ENCODE measurements around the gene BCL2L15.

Gene BCL2L15

GRCh38 chr1:113904674-113905434, 17.5 kb upstream of the BCL2L15 start, which contains the start of the genes AP4B1 and DCLRE1B:
Gene AP4B1 (minus strand): TSS chr1:113904799. CDS start chr1:113904717, 82 bp downstream.
Gene DCLRE1B (plus strand): TSS chr1:113905326. CDS start chr1:113905587, 261 bp downstream.
- peak; percentile 99 for DNase-seq

- DNase-seq = peak; percentile 46
Measured at GRCh38 chr1:113904293-113904673, 16.9 kb upstream of the BCL2L15 start.

DNA sequence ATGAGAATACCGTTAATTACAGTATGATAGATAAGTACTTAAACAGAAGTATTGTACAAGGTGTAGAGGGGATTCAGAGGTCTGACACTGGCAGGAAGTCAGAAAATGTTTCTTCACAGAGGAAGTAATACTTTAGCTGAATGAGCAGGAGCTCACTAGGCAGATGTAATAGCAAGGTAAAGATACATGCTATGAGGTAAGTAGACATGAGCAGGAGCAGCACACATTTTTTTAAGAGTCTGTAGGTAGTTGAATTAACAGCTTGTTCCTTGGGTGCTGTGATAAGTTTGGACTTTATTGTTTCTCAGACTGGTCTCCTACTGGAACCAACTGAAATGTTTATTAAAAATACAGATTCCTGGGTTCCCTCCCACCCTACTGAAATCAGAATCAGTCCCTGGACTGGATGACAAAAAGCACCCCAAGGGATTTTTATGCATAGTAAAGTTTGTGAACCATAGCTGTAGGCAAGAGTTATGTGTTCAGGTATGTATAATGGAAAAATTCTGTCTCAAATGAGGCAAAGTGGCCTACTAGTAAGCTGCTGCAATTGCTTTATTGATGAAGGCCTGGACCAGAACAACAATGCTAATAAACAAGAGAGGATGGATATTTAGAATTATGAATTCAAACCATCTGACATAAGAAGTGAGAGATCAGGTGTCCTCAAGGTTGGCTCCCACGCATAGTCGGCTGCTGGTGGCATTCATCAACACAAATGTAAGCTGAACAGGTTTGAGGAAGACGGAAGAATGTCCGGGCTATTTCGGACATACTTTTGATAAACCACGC, 16.3 kb upstream of the BCL2L15 start:
- no peak for DNase-seq

DNA sequence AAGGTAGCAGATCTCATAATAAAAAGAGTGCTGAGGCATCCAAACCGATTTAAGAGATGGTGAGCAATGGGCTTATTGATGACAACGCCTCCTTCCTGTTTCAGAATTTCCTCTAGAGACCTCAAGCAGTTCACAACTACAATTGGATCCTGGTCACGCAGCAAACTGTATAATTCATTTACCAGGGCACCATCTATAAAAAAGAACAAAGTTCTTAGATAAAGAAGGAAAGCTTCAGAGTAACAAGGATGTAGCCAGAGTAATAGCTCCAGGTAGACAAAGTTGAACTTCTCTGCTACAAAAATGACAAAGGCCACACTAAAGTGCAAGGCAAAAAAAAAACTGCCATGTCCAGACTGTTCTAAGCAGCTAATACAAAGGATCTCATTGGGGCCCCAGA, 13.8 kb upstream of the BCL2L15 start:
- DNase-seq = no peak

- DNase-seq = no peak
Measured at GRCh38 chr1:113899111-113899510, 11.7 kb upstream of the BCL2L15 start.

GRCh38 chr1:113898241-113898814, 10.9 kb upstream of the BCL2L15 start:
- DNase-seq = no peak

DNA sequence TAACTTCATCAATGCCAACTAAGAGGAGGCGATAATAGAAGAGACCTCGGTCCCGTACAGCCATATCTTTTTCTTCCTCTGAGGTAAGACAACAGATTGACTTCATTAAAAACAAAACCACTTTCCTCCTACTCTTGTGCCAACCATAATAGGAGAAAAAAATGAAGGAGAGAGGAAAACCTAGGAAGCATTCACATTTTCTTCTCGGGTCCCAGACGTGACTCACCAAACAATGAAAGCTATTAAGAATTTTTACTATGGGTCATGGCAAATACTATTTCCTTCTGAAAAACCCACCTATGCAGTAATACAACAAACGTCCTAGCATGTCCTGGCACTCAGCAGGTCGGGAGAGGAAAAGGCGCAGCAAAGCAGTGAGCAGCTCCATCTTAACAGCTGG, 8.6 kb upstream of the BCL2L15 start:
- no peak for DNase-seq

DNA sequence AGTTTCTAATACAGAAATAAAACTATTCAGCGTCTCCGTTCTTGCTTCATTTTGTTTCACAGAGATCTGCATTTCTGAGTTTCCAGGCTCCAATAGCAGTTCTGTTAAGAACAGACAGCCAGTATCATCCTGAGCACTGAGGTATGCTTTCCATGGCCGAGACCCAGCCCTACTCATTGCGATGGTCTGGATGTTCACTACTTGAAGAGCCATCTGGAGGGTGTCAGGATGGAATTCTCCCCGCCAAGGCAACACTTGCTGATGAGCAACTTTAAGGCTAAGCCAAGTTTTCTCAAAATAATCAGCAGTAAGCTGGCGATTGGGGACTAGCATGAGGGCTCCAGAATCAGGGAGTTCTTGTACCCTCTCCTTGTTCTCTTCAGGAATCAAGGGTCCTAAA, 7.7 kb upstream of the BCL2L15 start:
- no peak for DNase-seq

- DNase-seq = no peak
Measured at GRCh38 chr1:113893267-113893666, 5.9 kb upstream of the BCL2L15 start.

DNA sequence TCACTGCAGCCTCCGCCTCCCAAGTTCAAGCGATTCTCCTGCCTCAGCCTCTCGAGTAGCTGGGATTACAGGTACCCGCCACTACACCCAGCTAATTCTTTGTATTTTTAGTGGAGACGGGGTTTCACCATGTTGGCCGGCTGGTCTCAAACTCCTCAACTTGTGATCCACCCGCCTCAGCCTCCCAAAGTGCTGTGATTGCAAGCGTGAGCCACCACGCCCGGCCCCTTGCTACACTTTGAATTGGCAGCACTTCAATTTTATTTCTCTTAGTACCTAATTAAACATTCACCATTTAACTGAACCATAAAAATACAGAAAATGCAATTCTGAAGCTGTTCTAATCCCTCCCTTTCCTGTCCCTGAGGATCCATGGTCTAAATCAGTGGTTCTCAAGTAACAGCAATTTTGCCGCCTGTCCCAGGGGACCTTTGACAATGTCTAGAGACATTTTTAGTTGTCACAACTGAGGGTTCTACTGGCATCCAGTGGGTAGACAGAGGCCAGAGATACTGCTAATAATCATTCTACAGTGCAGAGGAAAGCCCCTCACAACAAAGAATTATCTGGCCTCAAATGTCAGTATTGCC, 4.3 kb upstream of the BCL2L15 start:
- DNase-seq = no peak

DNA sequence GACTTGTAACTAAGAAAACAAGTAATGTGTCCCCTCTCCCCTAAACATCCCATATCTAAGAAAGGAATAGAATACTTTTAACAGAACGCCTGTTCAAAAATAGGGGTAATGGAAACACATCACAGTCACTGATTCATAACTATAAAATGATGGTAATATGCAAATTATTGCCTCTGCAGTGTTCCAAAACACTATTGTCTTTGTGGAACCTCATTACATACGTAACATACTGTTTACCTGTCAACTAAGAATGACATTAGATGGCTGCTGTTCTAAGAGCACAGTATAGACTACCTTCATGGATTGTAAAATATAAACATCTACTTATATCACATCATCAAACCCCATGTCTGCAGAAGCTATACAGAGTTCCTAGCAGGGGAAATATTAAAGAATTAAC, 3.4 kb upstream of the BCL2L15 start:
- no peak for DNase-seq

DNA sequence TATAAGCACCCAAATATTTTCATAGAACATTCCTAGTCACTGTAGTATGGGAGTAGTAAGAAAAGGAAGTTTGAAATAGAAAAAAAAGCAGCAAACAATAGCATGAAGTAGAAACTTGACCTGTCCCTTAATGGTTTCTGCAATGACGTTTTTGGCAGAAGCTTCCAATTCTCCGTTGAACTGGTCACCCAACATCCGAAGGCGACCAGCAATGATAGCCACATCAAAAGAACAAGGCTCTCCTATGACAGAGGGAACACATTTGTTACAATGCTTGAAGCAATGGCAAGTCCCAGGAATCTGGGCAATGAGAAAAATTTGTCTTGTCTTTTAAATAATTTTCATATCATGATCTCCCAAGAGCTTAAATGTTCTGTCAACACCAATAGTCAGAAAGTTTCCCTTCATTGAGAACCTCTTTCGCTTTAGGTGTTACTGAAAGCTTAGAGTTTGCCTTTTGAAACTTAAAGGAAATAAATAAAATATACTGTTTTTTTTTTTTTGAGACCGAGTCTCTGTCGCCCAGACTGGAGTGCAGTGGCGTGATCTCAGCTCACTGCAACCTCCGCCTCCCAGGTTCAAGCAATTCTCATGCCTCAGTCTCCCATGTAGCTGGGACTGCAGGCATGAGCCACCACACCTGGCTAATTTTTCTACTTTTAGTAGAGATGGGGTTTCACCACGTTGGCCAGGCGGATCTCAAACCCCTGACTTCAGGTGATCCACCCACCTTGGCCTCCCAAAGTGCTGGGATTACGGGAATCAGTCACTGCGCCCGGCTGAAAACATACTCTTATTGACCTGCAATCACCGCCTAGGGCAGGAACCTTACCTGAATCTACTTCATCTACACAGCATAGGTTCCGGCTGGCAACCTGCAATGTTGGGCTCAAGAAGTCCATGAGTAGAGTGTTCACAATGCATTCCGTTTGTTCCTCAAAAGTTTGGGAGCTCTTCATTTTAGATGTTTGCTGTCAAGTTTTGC, 672 bp downstream of the BCL2L15 start:
- DNase-seq = no peak

- no peak for DNase-seq
Measured at GRCh38 chr1:113881661-113882060, 5.7 kb downstream of the BCL2L15 start.

GRCh38 chr1:113879739-113880038, 7.7 kb downstream of the BCL2L15 start:
- no peak for DNase-seq

GRCh38 chr1:113876176-113876575, 11.2 kb downstream of the BCL2L15 start:
- DNase-seq = no peak

DNA sequence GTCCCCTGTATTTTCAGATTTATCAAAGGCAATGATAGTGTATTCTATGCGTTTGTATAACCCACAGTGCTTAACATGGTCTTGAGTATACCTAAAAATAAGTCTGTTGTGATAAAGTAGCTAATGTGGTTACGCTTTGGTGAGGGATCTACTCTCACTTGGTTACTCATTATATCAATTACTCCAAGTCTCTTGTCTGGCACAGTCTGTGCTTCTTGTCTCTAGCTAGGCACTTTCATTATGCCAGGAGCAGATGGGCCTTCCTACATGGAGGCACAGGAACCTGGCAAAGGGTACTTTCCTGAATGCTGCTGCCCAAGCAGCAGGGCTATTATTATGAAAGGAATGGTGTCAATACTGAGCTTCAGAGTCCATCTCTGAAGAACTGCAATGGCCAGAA, 11.7 kb downstream of the BCL2L15 start:
- no peak for DNase-seq

DNA sequence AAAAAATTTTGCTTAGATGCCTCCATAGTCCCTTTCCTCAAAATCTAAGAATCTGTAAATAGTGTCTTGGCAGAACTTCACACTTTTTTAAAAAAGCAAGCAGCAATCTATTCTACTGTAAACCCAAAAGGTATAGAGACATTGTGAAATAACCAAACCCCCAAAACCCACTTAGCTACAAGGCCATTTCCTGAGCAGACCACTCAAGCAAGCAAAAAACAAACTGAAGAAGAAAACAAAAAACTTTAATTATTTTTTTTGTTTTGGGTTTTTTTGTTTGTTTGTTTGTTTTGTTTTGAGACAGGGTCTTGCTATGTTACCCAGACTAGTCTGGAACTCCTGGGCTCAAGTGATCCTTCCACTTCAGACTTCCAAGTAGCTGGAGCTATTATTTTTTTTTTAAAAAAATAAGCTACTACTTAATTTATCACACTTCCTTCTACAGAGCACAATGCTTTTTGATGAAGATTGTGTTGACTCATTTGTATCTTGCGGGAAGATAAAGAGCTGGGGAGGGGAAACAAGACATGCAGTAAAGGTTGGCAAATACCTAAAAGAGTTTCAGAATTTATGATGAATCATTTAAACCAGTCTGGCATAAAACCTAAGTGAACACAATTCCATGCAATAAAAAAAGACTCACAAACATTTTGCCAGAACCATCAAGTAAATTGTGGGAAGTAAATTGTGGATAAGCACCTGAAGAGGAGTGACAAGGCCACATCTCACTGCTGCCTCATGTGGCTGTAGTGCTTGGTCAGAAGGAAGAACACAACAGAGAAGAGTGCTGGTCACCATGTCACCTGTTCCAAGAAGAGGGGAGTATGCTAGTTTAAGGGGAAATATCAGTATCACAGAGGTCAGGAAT, 13.1 kb downstream of the BCL2L15 start:
- DNase-seq = no peak

DNA sequence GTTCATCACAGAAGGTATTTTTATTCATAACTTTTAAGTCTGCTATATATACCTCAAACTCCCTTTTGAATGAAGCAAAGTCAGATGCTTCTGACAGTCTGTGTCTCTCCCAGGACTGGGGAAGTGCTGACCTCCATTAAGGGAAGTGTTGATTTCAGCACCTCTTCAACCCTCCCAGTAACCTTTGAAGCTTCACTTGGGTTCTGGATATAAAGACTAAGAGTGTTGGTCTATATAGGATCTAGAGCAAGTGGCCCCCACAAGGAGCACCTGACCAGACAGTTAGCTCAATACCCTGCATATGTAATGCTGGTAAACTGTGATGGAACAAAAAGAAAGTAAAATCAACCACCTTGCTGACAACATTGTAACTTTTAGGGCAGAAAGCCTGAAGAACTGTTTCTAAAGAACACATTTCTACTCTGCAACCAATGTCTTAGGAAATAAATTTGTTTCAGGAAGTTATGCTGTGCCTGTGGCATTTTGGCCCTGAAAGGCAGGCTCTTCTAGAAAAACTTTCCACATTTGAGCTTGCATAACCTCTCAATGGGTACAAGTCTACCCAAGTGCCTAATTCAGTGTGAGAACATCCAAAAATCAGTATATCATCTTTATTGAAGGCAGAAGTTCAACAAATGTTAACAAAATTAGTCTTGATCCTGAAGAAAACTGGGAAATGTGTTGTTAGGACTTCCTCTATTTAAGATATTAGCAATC, 15.0 kb downstream of the BCL2L15 start:
- DNase-seq = no peak

GRCh38 chr1:113871597-113872113, 15.7 kb downstream of the BCL2L15 start, which contains the start of gene PTPN22:
Gene PTPN22 (minus strand): TSS chr1:113871712.
- no peak for DNase-seq

DNA sequence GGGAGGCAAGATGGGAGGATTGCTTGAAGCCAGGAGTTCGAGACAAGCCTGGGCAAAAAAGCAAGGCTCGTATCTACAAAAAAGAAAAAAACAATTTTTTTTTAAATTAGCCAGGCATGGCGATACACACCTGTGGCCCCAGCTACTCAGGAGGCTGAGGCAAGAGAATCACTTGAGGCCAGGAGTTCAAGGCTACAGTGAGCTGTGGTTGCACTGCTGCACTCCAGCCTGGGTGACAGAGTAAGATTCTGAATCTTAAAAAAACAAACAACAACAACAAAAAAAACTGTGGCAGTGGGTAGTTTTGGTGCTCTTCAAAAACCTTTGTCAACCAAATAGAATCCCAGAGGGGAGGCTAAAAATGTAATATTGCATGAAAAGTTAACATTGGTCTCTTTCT, 16.6 kb downstream of the BCL2L15 start:
- DNase-seq = no peak
